Measurements from ENCODE around the gene KIF26B.

KIF26B gene

GRCh38 chr1:245682638-245683628, 528.1 kb downstream of the KIF26B start:
- DNase-seq (ENCODE audit: low read depth in 2 of 2) = peak; percentile 4 to 59
- H3K4me3 ChIP-seq (replicated peaks in 1 of 2; ENCODE audit: low read depth in 2 of 2, low read length in 2 of 2) = no peak overlapping the region
- TF ChIP-seq, protein P1, sequence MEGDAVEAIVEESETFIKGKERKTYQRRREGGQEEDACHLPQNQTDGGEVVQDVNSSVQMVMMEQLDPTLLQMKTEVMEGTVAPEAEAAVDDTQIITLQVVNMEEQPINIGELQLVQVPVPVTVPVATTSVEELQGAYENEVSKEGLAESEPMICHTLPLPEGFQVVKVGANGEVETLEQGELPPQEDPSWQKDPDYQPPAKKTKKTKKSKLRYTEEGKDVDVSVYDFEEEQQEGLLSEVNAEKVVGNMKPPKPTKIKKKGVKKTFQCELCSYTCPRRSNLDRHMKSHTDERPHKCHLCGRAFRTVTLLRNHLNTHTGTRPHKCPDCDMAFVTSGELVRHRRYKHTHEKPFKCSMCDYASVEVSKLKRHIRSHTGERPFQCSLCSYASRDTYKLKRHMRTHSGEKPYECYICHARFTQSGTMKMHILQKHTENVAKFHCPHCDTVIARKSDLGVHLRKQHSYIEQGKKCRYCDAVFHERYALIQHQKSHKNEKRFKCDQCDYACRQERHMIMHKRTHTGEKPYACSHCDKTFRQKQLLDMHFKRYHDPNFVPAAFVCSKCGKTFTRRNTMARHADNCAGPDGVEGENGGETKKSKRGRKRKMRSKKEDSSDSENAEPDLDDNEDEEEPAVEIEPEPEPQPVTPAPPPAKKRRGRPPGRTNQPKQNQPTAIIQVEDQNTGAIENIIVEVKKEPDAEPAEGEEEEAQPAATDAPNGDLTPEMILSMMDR (IDR thresholded peaks at IDR 0.05; ENCODE audit: low read depth, low read length) = no peak

GRCh38 chr1:245683676-245684075, 528.9 kb downstream of the KIF26B start:
- no peak overlapping the region for H3K4me3 ChIP-seq (replicated peaks in 1 of 2; ENCODE audit: low read depth in 2 of 2, low read length in 2 of 2)
- TF ChIP-seq, protein P1 (IDR thresholded peaks at IDR 0.05; ENCODE audit: low read depth, low read length) = no peak
- no peak for DNase-seq (ENCODE audit: low read depth in 2 of 2)

DNA sequence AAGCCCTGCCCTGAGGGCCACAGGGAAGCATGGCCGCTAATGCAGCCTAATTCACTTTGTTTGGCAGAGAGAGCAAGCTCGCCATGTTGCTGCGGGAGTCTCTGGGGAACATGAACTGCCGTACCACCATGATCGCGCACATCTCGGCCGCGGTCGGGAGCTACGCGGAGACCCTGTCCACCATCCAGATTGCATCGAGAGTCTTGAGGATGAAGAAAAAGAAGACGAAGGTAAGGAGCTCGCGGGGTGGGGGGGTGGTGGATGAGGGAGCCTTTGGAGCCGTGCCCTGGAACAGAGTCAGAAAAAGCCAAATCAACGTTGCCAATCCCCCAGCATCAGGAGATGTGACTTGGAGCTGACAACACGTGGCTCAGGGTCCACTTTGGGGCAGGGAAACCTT, 529.4 kb downstream of the KIF26B start:
- TF ChIP-seq, protein P1 (IDR thresholded peaks at IDR 0.05; ENCODE audit: low read depth, low read length) = no peak
- H3K4me3 ChIP-seq (replicated peaks in 1 of 2; ENCODE audit: low read depth in 2 of 2, low read length in 2 of 2) = no peak overlapping the region
- DNase-seq (ENCODE audit: low read depth in 2 of 2) = no peak

- DNase-seq (ENCODE audit: low read depth in 2 of 2) = no peak
- TF ChIP-seq, protein P1 (IDR thresholded peaks at IDR 0.05; ENCODE audit: low read depth, low read length) = no peak
- no peak overlapping the region for H3K4me3 ChIP-seq (replicated peaks in 1 of 2; ENCODE audit: low read depth in 2 of 2, low read length in 2 of 2)
These were observed 529.8 kb downstream of the KIF26B start for GRCh38 chr1:245684571-245684970.

- DNase-seq (ENCODE audit: low read depth in 2 of 2) = no peak
- no peak overlapping the region for H3K4me3 ChIP-seq (replicated peaks in 1 of 2; ENCODE audit: low read depth in 2 of 2, low read length in 2 of 2)
- TF ChIP-seq, protein P1 (IDR thresholded peaks at IDR 0.05; ENCODE audit: low read depth, low read length) = no peak
These were observed 530.5 kb downstream of the KIF26B start for GRCh38 chr1:245685111-245685810.

GRCh38 chr1:245686006-245686405, 531.2 kb downstream of the KIF26B start:
- TF ChIP-seq, protein P1 (IDR thresholded peaks at IDR 0.05; ENCODE audit: low read depth, low read length) = no peak
- DNase-seq (ENCODE audit: low read depth in 2 of 2) = no peak
- H3K4me3 ChIP-seq (replicated peaks in 1 of 2; ENCODE audit: low read depth in 2 of 2, low read length in 2 of 2) = no peak overlapping the region
